OCI-LY1 (cell line): ENCODE results near the gene GRB10.

ENCODE experiments used
- H2AFZ ChIP-seq: fragments of 200-600 bp; sonication (generic), shearing (Covaris generic); 2 replicates; pipeline ENCODE4 v1.6.0; 2014; ENCODE audit warnings: antibody characterized with exemption, mild to moderate bottlenecking, low read length
- H3F3A ChIP-seq: fragments of 200-600 bp; sonication (generic), shearing (Covaris generic); 2 replicates; pipeline ENCODE4 v1.6.0; 2014; ENCODE audit warnings: mild to moderate bottlenecking, antibody characterized with exemption, low read length, moderate library complexity; ENCODE audit not compliant: insufficient read depth
- H3K27ac ChIP-seq: fragments of 200-600 bp; sonication (generic); 2 replicates; pipeline ENCODE4 v1.5.1; 2014; ENCODE audit warnings: low read length, mixed run types, mild to moderate bottlenecking, low read depth; ENCODE audit not compliant: poor library complexity, severe bottlenecking
- H3K27me3 ChIP-seq: fragments of 200-600 bp; sonication (generic); 2 replicates; pipeline ENCODE4 v1.6.0; 2014; ENCODE audit warnings: antibody characterized with exemption, mild to moderate bottlenecking, low read length, moderate library complexity; ENCODE audit not compliant: insufficient read depth
- H3K36me3 ChIP-seq: fragments of 200-600 bp; sonication (generic); 2 replicates; pipeline ENCODE4 v1.6.1; 2014; ENCODE audit warnings: mild to moderate bottlenecking, antibody characterized with exemption, low read length, moderate library complexity, mixed read lengths; ENCODE audit not compliant: insufficient read depth
- H3K4me1 ChIP-seq: fragments of 200-600 bp; sonication (generic); 2 replicates; pipeline ENCODE4 v1.5.1; 2014; ENCODE audit warnings: mild to moderate bottlenecking, low read length, moderate library complexity; ENCODE audit not compliant: insufficient read depth, severe bottlenecking
- H3K4me2 ChIP-seq: fragments of 200-600 bp; sonication (generic), shearing (Covaris generic); 2 replicates; pipeline ENCODE4 v1.6.1; 2014; ENCODE audit warnings: low read length
- H3K4me3 ChIP-seq: fragments of 200-600 bp; sonication (generic); 2 replicates; pipeline ENCODE4 v1.5.1; 2014; ENCODE audit warnings: low read length, low read depth, mild to moderate bottlenecking, mixed read lengths; ENCODE audit not compliant: poor library complexity, severe bottlenecking
- H3K79me2 ChIP-seq: fragments of 200-600 bp; shearing (Covaris generic); 2 replicates; pipeline ENCODE4 v1.6.1; 2016; ENCODE audit warnings: mixed run types, low read length, mixed read lengths; ENCODE audit not compliant: insufficient read depth
- H3K9ac ChIP-seq: fragments of 200-600 bp; sonication (generic), shearing (Covaris generic); 2 replicates; pipeline ENCODE4 v1.6.1; 2014; ENCODE audit warnings: mild to moderate bottlenecking, low read length, mixed read lengths
- H3K9me2 ChIP-seq: fragments of 200-600 bp; sonication (generic), shearing (Covaris generic); 2 replicates; pipeline ENCODE4 v1.6.1; 2014; ENCODE audit warnings: low read depth, mild to moderate bottlenecking, low read length, mixed read lengths
- H3K9me3 ChIP-seq: fragments of 200-600 bp; shearing (Covaris generic); 2 replicates; pipeline ENCODE4 v1.6.1; 2014; ENCODE audit warnings: low read length, mixed read lengths
- H4K20me1 ChIP-seq: fragments of 200-600 bp; sonication (generic), shearing (Covaris generic); 2 replicates; pipeline ENCODE4 v1.6.0; 2016; ENCODE audit warnings: mild to moderate bottlenecking, low read length; ENCODE audit not compliant: insufficient read depth
- EZH2 ChIP-seq: fragments of 200-600 bp; sonication (generic), shearing (Covaris generic); IDR thresholded peaks from 2 replicates; pipeline ENCODE4 v1.8.0; 2017; ENCODE audit warnings: borderline replicate concordance, mixed run types, mild to moderate bottlenecking, antibody characterized with exemption, low read length, moderate library complexity, mixed read lengths
- TF ChIP-seq, protein P1 (sequence below): fragments of 200-600 bp; sonication (generic), shearing (Covaris generic); IDR thresholded peaks from 2 replicates; pipeline ENCODE4 v1.5.1; 2017; ENCODE audit warnings: mild to moderate bottlenecking, antibody characterized with exemption, low read length, moderate library complexity, mixed read lengths

Gene GRB10

DNA sequence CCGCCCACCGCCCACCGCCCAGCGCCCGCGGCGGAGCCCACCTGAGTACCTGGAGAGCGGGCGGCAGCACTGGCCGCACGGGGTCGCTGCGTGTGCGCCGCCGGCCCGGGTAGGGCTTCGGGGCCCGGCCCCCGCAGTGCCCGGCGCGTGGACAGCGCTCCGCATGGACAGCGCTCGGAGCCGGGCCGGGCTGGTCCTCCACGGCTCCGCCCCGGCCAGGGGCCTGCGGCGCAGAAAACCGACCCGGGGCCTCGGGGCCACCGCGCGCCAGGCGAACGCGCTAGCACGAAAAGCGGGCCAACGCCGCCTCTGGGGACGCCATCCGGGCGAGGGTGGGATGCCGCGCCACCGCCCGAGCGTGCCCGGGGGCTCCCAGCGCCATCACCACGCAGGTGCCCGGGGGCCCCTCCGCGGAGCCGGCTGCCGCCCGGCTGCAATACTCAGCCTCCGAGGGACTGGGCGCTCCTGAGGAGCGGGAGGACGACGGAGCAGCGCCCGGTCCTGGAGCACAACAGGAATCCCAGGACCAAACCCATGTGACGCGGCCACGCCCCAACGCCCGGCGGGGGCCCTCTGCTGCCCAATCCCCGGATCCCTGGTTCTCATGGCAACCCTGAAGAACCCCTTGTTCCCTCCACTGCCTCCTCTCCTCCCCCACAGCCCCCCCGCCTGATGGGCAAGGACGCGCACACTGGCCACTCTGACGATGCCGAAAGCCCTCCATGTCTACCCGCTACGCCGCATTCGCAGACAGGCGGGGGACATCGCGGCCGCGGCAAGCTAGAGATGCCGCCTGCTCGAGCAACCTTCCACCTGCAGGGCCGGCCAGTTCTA lies at the start of gene GRB10:
TSS of gene GRB10 (minus strand) at position 522 of the 834 bp plus-strand sequence. CDS start 50,574 bp downstream, outside the sequence.
- Histone ChIP-seq H3K27me3 (no peaks in the 10 kb centered on the region), H3K4me1 (no peaks in the 10 kb centered on the region), H3K4me3 (no peak within 1 kb of the TSS), H3K4me2 (no peak within 1 kb of the TSS), H3K36me3 (no peaks in the 10 kb centered on the region), H3K9me3 (no peaks in the 10 kb centered on the region), H3K9me2 (no peaks in the 10 kb centered on the region), H3K9ac (no peak within 1 kb of the TSS), H2AFZ (no peak within 1 kb of the TSS), H3F3A (no peaks in the 10 kb centered on the region), H3K79me2 (no peaks in the 10 kb centered on the region), H4K20me1 (no peaks in the 10 kb centered on the region), H3K27ac (no peak within 1 kb of the TSS)
- TF ChIP-seq EZH2: no peak
- TF ChIP-seq, protein P1, sequence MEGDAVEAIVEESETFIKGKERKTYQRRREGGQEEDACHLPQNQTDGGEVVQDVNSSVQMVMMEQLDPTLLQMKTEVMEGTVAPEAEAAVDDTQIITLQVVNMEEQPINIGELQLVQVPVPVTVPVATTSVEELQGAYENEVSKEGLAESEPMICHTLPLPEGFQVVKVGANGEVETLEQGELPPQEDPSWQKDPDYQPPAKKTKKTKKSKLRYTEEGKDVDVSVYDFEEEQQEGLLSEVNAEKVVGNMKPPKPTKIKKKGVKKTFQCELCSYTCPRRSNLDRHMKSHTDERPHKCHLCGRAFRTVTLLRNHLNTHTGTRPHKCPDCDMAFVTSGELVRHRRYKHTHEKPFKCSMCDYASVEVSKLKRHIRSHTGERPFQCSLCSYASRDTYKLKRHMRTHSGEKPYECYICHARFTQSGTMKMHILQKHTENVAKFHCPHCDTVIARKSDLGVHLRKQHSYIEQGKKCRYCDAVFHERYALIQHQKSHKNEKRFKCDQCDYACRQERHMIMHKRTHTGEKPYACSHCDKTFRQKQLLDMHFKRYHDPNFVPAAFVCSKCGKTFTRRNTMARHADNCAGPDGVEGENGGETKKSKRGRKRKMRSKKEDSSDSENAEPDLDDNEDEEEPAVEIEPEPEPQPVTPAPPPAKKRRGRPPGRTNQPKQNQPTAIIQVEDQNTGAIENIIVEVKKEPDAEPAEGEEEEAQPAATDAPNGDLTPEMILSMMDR: no peak

DNA sequence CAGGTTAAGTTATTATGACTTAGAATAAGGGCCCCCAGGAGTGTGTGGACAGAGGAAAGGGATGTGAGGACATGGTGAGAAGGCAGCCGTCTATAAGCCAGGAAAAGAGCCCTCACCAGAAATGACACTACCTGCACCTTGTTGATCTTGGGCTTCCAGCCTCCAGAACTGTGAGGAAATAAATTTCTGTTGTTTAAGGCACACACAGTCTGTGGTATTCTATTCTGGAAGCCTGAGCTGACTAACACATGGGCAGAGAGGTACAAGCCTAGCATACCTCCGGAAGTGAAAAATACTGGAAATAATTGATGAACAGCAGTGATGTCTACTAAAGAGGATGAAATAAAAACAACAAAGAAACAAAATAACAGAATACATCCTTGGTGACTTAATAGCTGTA lies 46.1 kb upstream of the GRB10 start:
- Histone ChIP-seq H3K4me1 (no peaks in the 10 kb centered on the region), H3K9me2 (no peaks in the 10 kb centered on the region), H3K4me2 (no peak overlapping the region), H3K27ac (no peak overlapping the region), H2AFZ (no peak overlapping the region), H3K79me2 (no peaks in the 10 kb centered on the region), H3K9me3 (no peaks in the 10 kb centered on the region), H3K4me3 (no peak overlapping the region), H3K27me3 (0 out of 2 replicates have a peak, but pooled peaks cover 4% of the 10 kb centered on the region), H3K36me3 (no peaks in the 10 kb centered on the region), H3F3A (no peaks in the 10 kb centered on the region), H4K20me1 (no peaks in the 10 kb centered on the region), H3K9ac (no peak overlapping the region)
- TF ChIP-seq, protein P1: no peak
- no peak for TF ChIP-seq EZH2

DNA sequence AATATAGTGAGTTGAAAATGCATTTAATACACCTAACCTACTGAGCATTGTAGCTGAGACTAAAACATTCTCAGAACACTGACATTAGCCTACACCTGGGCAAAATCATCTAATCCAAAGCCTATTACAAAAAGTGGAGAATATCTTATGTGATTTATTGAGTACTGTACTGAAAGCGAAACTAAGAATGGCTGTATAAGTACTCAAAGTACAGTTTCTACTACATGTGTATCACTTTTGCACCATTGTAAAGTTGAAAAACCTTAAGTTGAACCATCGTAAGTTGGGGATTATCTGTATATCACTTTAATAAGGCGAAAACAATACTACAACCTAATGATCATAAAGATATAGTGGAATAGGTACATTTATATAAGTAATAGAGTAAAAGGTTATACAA lies 45.4 kb upstream of the GRB10 start:
- no peak overlapping the region for H3K27ac ChIP-seq
- H3K9me2 ChIP-seq: no peaks in the 10 kb centered on the region
- H3K9me3 ChIP-seq: no peaks in the 10 kb centered on the region
- H2AFZ ChIP-seq: no peak overlapping the region
- H3K79me2 ChIP-seq: no peaks in the 10 kb centered on the region
- no peak overlapping the region for H3K4me3 ChIP-seq
- no peaks in the 10 kb centered on the region for H3F3A ChIP-seq
- H3K4me2 ChIP-seq: no peak overlapping the region
- H3K4me1 ChIP-seq: no peaks in the 10 kb centered on the region
- no peak for TF ChIP-seq EZH2
- TF ChIP-seq, protein P1: no peak
- 0 out of 2 replicates have a peak, but pooled peaks cover 4% of the 10 kb centered on the region for H3K27me3 ChIP-seq
- no peaks in the 10 kb centered on the region for H3K36me3 ChIP-seq
- no peak overlapping the region for H3K9ac ChIP-seq
- no peaks in the 10 kb centered on the region for H4K20me1 ChIP-seq
